HG02981 (cell line): ENCODE measurements around the gene HAX1.

Experiments used
- ATAC-seq: cut with Tn5 transposase; IDR thresholded peaks from one replicate; pipeline ENCODE4 v1.9.1; 2021; ENCODE audit warnings: mild to moderate bottlenecking, moderate library complexity; ENCODE audit not compliant: unreplicated experiment

The HAX1 gene

GRCh38 chr1:154324669-154325582, 52.5 kb downstream of the HAX1 start, which contains the start of gene ATP8B2:
Gene ATP8B2 (plus strand): TSS chr1:154325525. CDS start chr1:154328142, 2,617 bp downstream.
- peak; percentile 46 for ATAC-seq
